Suppressor macrophage treated with lipopolysaccharide for 4 hours (primary cell): ENCODE measurements around the gene HOXB8.
A peak's percentile ranks its signal among the peaks of the same experiment; 100 is the strongest.

ENCODE experiments used
- DNase-seq: peaks from one replicate; pipeline ENCODE4 v3.0.0-alpha.2; 2020

The HOXB8 gene

DNA sequence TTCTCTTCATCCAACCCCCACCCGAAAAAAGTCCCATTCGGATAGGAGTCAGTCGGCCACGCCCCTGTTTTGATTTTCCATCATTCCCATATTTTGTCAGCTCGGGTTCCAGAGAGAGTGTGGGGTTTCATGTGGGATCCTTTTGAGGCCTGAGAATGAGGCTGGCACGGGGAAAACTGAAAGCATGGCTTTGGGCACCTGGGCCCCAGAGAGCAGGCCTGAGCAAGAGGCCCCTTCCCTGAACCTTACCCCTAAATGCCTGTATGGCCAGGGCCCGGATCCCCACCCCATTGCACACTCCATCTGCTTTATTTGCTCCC is 32.4 kb downstream of the HOXB8 start:
- no peak for DNase-seq

DNA sequence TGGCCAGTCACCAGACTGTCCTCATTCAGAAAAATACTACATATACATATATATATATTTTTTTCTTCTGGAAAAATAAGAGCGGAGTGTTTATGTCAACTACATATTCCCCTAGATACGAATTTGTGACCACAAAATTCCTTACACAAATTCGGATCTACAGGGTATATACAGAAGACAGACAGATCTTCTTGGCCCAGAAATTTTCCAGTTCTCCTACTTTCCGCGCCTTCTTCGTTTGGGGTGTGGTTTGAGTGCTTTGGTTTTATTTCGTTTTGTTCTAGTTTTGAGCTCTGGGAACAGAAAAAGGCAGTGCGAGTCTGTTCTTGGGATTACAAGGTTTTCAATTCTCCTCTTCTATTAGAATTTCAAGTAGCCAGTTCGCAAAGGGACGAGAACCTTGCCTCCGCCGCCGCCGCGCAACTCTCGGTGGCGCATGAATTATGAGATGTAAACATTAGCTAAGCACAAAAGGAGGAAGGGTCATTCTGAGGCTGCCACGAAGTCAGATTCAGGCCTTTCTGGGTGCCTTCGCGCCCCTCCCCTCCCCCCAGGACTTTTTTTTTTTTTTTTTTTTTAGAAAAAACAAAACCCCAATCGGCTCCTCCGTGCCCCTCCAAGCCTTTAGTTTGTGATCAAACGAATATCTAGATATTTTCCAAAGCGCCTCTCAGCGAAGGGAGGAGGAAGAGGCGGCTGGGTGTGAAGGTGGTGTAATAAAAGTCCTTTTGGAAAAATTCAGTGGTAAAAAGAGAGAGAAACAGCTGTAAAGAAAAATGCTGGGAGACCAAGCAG is 35.1 kb downstream of the HOXB8 start:
- no peak for DNase-seq

DNA sequence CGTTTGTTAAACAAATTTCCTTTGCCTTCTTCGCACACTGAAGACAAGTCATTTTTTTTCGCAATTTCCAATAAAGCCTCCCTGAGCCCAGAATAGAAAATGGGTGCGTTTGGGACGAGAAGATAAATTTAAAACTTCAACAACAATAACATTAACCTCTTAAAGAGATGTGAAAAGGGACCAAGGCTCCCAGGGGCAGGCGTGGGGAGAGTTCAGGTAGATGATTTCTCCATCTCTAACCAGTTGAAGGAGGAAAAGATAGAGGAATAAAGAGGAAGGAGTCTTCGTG is 35.7 kb downstream of the HOXB8 start:
- no peak for DNase-seq

DNA sequence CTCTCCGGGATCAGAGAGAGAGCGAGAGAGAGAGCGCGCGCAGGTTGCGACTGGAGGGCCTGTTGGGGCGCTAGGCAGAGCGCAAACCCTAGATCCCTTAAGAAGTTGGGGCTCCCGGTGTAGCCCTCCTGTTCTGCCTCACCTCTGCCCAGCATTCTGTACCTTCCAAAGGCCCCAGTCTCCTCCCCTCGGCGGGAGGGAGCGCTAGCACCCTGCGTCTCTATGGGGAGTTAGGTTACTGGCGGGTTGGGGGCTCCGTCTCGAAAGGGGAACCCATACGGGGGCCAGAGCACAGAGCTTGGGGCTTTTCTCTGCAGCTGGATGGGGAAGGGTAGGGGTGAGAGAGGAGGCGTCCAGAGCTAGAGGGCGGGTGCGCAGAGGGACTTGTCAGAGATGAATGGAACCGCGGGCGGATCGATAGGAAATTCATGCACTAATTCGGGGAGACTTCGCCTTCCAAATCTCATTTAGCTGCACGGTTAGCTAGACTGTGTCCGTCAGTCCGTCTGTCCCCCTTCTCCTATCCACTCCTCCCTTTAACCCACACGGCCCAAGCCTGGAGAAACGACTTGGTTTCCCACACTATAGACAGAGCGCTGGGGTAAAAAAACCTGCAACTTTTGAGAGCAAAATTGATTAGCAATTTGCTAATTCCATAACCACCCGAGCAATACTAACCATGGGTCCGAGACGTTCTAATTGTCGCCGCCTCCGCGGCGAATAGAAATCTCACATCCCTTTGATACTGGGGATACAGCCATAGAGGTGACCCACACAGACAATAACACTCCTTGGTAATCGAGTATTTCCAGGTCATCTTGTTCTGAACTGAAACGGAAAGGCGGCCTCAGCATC is 36.2 kb downstream of the HOXB8 start:
- DNase-seq: no peak

DNA sequence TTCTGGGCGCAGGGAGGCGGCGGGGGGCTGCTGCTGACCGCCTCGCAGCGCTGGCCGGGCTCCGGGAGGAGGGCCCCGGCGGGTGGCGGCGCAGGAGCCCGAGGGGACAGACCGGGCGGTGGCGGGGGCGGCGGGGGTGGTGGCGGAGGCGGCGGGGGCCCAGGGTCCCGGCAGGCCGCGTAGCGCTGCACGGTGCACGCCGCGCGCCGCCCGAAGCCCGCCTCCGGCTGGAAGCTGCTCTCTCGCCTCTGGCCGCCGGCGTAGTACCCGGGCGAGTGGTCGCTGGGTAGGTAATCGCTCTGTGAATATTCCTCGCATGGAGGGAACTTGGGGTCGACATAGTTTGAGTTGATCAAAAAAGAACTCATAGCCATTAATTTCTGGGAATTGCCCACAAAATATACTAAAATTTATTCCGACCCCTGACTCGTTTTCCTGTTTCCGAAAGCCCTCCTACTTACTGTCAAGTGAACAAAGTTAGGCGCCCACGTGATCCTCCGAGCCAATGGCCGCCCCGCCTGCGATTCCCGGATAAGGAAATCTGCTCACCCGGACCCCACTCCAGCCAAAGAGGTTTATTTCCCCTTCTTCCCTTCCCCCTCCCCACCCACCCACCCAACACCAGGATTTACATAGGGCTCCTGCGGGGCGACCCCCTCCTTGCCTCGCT is 37.0 kb downstream of the HOXB8 start, which contains the start of gene HOXB4:
HOXB4 (minus strand) TSS at position 405 of the 670 bp plus-strand sequence; CDS start at position 374, 31 bp downstream.
- DNase-seq: peak; percentile 65

DNA sequence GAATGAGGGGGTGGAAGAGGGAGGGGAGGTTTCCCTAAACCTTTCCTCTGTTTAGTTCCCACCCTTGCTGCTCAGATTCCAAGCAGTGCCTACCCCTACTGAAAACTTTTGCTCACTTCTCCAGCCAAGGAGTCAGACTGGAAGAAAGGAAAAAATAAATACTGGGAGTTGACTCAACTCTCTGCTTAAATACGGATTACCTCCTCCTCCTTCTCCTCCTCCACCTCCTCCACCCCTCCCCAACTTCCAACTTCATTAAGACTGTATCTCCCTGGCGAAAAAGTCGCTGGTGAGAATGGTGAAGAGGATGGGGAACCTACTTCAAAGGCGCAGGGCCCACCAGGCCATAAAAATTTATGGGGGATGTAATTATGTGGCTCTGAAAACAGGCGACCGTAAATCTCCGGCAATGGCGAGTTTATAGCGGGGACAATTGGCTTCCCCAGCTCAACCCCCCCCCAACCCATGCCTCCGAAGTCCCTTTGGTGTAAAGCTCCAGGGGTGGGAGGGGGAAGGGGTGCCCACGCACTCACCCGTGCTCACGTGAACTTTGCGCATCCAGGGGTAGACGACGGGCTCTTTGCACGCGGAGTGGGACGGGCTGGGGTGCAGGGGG is 37.7 kb downstream of the HOXB8 start:
- no peak for DNase-seq

DNA sequence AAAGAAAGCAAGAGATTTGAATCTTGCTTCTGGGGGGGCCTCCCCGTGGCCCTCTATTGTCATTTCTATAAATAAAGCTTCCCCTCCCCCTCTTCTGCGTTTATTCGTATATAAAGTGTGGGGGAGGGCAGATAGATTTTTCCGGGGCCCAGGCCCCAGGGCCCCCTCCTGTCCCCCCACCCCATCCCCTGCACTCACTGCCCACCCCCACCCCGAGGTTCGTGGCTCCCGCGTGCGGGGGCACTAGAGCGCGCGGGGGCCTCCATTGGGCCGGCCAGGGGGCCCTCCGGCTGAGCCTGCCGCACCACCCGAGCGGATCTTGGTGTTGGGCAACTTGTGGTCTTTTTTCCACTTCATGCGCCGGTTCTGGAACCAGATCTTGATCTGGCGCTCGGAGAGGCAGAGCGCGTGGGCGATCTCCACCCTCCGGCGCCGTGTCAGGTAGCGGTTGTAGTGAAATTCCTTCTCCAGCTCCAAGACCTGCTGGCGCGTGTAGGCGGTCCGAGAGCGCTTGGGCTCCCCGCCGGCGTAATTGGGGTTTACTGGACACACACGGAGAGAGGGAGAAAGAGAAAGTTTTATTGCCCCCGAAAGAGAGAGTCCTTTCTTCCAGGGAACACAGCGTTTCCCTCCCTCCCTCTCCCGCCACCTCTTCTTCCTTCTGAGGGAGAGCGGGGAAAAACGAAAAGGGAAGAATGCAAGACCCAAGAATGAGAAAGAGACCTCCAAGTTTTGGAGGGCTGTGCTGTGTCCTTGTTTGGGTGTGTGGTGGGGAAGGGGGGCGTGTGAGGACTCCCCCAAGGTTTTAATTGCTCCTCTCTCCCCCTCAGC is 38.4 kb downstream of the HOXB8 start:
- DNase-seq: no peak

DNA sequence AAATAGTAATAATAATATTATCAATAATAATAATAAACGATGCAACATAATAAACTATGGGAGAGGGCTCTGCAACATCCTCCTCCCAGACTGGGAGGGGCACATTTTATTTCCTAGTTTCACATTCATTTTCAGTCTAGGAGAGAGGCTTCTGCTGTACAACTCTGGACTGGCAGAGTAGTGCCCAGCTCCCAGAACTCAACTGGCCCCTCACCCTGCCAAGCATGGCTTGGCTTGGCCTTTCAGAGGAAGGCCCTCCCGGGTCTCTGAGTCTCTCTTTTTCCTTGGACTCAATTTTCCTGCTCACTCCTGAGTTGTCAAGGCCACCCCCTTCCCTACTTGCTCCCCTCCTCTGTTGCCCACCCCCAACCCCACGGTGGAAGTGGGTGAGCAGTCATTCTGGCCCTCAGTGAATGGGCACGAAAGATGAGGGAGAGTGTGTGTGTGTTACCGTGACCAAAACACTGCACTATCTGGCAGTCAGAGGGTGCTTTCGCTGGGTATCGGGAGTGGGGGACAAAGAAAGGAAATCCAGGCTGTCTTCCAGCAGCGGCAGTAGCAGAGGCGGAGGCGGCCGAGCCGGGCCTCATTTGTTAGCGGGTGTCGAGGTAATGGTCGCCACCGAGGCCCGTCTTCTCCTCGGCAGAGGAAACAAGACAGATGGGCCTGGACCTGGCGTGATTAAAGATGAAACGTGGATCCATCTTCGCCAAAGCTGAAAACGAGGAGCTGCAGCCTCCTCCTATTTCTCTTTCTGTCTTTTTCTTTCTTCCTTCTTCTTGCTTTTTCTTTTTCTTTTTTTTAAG is 39.2 kb downstream of the HOXB8 start:
- DNase-seq: no peak

DNA sequence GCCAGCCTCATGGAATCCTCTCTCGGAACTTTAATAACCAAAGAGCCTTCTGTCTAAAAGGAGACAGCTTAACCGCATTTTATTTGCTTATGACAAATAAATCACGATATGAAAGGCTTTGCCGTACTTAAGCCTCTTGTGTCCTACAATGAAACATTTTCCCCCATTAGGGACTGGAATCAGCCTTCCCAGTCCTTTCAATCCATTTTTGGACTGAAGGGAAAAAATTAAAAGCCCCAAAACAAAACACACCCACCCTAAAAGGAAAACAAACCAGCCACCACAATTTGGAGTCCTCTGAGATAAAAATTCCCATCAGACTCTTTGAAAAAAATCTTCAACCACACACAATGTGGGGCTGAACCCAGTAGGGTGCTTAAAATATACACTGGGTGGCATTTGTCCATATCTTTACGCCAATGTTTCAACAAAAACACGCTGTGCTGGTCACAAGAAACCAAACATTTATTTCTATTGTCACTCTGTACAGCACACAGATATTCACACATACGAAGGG is 40.0 kb downstream of the HOXB8 start:
- DNase-seq: no peak

DNA sequence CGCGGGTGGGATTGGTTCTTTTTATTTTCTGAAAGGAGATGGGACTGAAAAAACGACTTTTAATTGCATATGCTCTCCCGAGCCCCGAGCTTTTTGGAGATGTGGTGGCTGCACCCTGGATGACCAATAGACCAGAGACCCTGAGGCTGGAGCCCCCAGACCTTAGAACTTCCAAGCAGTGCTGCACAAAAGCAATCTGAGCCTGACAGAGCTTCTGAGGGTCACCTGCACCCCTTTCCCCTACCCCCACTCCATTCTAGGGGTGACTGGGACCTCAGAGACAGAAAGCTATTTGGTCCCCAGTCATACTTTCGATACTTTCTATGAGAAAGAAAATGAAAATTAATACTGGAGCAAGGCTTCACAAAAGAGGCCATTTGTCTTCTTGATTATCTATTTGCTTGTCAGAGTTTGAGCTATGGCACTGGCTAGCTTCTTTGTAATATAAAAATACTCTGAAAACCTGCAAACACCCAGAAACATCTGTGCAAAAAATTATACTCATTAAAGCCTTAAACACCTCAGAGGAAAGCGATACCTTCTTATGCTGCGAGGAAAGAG is 40.5 kb downstream of the HOXB8 start:
- no peak for DNase-seq

DNA sequence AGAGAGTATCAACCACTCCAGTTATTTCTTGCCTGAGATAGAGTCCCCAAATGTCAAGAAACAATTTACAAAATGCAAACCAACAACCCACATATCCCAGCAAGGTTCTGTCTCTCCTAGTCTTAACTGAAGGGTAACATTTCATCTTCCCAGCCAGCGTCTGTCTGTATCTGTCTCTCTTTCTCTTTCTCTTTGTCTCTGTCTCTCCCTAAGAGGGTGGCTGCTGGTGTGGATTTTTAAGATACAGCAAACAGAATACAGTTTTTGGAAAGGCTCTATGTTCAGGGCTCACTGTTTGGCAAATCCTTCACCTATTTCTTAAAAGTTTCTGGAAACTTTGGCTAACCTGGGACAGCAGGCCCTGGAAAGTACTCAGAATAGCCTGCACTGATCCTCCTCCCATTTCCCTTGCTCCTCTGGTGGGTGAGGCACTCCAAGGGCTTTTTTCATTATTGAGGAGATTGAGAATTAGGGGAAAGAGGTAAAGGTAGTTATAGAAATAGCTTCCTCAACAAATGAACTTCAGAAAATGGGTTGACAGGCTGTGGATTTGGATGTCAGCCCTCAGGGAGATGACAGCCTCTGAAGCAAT is 43.2 kb downstream of the HOXB8 start:
- DNase-seq: no peak

DNA sequence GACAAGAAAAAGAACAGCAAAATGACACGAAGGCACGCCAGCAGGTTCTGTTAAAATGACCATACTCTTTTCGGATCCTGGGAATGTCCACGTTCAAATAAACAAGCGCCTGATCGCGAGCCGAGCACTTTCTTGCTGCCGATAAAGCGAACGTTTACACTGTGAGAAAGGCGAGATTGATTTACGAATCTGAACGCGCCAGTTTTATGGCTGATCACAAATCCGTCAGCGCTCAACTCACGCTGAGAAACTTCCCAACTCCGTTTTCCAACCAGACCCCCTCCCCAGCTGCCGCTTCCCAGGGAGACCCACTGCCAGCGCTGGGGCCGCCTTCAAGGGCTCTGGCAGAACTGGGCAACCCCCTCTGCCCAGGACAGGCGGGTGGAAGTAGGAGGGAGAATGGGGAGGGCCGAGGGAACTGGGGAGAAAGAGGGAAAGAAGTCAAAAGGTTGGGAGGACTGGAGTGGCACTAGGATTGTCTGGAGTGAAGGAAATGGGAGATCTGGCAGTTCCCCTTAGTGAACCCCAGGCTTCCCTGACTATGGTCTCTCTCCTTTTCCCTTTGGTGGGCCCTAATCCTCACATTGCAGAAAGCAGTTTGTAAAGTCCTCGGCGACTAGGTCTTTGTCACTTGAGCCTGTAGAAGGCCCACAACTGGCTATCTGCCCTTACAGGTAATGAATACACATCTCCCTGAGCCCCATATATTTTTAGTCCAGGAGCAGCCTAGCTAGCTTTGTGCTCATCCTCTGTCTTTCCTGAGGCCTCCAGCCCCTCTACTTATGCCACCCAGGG is 43.9 kb downstream of the HOXB8 start:
- DNase-seq: no peak

DNA sequence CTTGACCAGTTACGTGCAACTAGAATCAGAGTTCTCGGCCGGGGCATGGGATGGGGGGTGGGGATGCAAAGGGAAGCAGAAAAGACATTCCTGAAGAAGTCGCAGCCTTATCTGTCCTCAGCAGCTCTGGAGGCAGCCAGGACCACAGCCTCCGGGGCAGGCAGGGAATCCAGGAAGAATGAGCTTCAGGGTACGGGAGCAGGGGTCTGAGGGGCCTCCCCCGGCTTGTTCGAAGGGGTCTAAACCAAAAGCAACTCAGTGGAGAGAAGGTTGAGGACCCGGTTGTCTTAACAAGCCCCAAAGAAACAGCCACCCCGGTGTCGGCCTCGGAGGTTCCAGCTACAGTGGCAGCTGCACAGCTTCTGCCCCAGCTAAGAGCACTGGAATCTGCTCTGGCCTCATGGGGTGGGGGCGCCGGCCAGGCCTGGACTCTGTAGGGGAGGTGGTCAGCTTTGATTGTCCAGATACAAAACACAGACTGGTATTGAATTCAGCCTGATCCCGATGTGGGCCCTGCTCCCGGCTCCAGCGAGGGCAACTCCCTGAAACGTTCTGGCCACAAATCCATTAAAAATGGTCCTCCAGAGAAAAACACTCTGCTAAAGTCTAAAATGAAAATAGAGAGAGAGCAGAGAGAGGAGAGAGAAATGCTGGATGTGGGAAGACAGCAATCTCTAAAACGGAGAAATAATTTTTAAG is 44.6 kb downstream of the HOXB8 start:
- DNase-seq: no peak

DNA sequence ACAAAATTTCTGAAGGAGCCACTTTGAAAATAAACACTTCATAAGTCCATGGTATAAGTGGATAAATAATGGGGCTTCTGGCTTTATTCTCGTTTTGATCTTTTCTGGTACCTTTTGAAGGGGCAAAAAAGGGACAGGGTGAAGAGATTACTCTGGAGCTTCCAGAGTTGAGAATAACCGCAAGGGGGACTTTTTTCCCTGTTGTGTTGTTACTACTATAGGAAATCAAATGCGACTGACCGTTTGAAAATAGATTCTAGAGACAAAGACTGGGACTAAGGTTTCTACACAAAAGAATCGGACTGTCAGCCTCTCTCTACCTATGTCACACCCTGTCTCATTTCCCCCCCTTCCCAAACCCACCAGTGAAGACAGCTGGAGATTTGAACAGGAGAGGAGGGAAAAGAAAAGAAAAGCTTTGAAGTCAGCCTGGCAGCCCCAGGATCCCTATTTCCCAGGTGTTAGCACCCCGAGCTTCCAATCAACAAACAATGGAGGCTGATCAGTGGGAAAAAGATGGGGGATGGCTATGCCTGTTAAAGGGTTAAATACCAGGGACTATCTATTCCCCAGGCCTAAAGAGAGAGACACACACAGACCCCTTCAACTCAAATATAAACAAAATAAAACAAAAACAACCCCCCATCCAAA is 45.3 kb downstream of the HOXB8 start:
- no peak for DNase-seq

DNA sequence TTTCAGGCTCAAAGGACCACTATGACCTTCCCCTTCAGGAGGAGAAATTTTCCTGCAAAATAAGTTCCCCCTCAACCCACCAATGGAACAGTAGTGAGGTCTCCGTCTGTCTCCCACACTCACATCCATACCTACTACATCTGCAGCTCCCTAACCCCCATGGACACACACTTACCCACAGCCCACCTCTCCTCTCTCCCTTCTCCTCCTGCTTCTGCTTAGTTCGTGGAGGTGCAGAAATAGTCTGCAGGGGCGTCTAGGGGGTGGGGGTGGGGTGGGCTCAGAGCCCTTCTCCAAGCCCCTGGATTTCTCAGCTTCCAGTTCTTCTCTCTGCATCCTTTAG is 45.9 kb downstream of the HOXB8 start:
- DNase-seq: no peak

DNA sequence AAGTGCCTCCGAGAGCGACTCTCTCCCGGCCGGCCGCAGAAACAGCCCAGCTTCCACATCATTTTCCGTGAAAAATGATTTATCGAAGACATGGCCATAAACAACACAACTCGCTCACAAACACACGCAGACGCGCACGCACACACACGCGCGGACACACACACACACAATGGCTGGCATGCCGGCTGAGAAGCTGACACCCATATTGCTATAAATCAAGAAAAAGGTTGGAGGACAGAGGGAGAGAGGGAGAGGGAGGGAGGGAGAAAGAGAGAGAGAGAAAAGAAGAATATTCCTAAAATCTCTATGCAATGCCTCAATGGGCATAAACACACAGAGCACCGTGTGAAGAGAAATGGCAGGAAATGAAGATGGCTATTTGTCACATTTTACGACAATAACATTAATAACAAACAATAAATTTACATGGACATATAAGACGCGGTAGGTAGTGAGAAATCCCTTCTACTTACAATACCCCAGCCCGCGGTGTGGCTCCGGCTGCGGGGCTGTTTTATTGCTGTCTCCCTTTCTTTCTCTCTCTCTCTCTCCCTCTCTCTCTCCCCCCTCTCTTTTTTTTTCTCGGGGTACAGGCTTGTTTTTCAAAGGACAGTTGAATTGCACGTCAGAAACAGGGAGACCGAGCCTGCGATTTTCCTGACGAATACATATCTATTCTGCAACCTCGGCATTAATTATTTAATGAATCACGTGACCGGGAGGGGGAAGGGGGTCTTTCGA is 46.4 kb downstream of the HOXB8 start:
- DNase-seq: no peak

DNA sequence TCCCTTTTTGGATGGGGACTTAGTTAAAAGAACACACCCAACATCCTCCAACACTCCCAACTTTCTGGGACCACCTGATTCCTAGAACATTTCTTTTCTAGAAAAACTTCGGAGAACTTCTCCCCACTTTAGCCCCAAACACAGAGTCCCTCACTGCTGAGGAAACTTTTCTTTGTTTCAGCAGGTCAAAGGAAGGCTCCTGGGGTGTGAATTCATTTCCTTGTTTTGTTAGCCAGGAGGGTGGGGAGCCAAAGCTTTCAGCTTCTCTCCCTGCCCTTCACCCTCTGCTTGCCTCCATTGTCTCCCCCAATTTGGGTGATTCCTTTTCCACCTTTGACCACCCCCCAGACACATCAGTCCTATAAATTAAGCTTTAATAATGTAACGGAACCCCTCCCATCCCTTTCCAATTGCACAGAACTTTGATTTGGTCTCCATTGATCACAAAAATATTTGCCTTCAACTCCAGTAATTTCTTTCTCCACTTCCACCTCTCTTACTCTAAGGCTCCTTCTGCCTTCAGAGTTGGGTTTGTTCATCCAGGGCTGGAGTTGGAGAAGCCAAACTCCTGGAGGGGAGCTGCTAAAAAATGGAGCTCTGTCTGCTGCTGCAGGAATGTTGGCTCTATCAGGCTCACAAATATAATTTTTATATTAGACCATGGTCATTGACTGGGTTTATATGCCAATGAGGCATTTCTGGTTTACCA is 47.3 kb downstream of the HOXB8 start:
- DNase-seq: no peak
